ENCODE measurements around the gene ODAD4. TPM values are rescaled to one million over a fixed set of nuclear protein-coding genes. Genes with fewer than 3 reads are reported as not detected.
A peak's percentile ranks its signal among the peaks of the same experiment; 100 is the strongest.

ODAD4 gene
- polyA plus RNA-seq, 1 of the 3 experiments (the other 2 are of a cell fraction): 1.1 TPM

DNA sequence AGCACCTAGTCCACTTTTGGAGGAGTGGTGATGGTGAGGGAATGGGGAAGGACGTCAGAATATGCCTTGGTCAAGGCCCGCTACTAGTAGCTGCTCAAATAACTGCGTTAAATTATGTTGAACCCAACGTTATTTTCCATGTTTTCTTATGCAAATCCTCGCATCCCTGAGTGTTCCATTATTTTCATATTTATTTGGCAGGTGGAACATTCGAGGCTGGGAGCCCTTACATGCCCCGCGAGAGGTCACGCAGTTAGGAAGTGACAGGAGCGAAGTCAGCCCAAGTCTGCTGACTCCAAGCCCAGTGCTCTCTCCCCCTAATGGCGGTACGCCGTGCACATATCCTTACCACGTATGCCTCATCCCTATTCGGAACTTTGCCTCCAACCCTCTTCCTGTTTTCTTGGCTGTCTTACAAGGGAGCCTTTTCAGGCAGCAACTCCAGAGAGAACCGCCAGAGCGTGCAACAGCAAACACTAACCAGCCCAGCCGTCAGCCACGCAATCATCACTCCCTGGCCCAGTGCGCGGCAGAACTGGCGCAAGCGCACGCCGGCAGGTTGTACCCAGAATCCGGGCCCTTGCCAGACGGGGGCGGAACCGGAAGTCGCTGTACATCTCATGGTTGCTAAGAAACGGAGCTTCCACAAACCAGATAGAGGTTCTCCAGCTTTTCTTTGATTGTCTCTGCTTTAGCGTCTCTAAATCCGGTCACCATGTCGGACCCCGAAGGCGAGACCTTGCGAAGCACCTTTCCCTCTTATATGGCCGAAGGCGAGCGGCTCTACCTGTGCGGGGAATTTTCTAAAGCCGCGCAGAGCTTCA, at the start of gene ODAD4 (continued):
- TF ChIP-seq, protein P1, sequence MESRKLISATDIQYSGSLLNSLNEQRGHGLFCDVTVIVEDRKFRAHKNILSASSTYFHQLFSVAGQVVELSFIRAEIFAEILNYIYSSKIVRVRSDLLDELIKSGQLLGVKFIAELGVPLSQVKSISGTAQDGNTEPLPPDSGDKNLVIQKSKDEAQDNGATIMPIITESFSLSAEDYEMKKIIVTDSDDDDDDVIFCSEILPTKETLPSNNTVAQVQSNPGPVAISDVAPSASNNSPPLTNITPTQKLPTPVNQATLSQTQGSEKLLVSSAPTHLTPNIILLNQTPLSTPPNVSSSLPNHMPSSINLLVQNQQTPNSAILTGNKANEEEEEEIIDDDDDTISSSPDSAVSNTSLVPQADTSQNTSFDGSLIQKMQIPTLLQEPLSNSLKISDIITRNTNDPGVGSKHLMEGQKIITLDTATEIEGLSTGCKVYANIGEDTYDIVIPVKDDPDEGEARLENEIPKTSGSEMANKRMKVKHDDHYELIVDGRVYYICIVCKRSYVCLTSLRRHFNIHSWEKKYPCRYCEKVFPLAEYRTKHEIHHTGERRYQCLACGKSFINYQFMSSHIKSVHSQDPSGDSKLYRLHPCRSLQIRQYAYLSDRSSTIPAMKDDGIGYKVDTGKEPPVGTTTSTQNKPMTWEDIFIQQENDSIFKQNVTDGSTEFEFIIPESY (IDR thresholded peaks at IDR 0.05; ENCODE audit: borderline replicate concordance, low read depth): peak; percentile 35; the same call in 1 of the 2 replicates
- TF ChIP-seq, protein P2, sequence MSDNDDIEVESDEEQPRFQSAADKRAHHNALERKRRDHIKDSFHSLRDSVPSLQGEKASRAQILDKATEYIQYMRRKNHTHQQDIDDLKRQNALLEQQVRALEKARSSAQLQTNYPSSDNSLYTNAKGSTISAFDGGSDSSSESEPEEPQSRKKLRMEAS (IDR thresholded peaks at IDR 0.05; ENCODE audit: low read depth): peak; percentile 91
- TF ChIP-seq SIN3A (IDR thresholded peaks at IDR 0.05; ENCODE audit: borderline replicate concordance, low read depth, low read length) (peak; percentile 85; the same call in 1 of the 2 replicates), ELF1 (IDR thresholded peaks at IDR 0.05) (peak; percentile 76; the same call in 1 of the 2 replicates), YY1 (IDR thresholded peaks at IDR 0.05; ENCODE audit: low read depth) (peak; percentile 79)

DNA sequence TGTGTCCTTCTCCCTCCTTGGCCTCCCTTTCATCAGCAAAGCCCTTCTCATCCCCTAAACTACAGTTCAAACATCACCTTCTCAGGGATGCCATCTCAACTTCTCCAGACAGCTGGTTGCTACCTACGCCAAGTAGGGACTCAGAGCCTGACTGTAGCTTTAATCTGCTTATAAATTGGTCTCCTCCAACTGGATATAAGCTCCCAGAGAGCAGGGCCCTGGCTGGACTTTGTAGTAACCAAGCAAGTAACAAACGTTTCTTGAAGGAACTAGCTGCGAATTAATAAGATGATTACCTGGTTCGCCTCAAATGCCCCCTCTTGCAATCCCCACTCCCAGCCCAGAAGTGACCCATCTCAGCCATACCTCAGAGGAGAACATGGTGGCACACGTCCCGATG, 47.7 kb upstream of the ODAD4 start:
- no peaks in the 10 kb centered on the region for H3K4me1 ChIP-seq (ENCODE audit: control insufficient read depth in 1 of 2, insufficient read depth in 2 of 2, low read depth in 1 of 2, low read length in 1 of 2)
- DNase-seq: no peak
- WGBS (ENCODE audit: low lambda C conversion rate): 86% methylated on average over 6 of the region's 6 CpGs
- H3F3A ChIP-seq (replicated peaks; ENCODE audit: insufficient read depth): peaks cover 9% of the 10 kb centered on the region
- H3K79me2 ChIP-seq (ENCODE audit: insufficient read depth): peaks cover 34% of the 10 kb centered on the region; the same call in 1 of the 2 replicates
- no peak for TF ChIP-seq TEAD4 (IDR thresholded peaks at IDR 0.05; ENCODE audit: borderline replicate concordance, insufficient read depth)
- H3K9me3 ChIP-seq: no peaks in the 10 kb centered on the region
- no peak overlapping the region for H2AFZ ChIP-seq (ENCODE audit: low read depth)
- H3K4me3 ChIP-seq (ENCODE audit: low read depth in 2 of 2, low read length in 1 of 2): no peak overlapping the region
- no peaks in the 10 kb centered on the region for H3K27me3 ChIP-seq (ENCODE audit: insufficient read depth)
- CTCF ChIA-PET: interaction anchor here (0.9 to 2.3 kb wide), 3 partner anchors 35 to 96 kb away, joined by 3 to 5 read pairs (median 3); partner anchors contain the start of genes ACLY and JUP
- no peak overlapping the region for H3K9ac ChIP-seq
- no peak overlapping the region for H3K4me2 ChIP-seq
- no peaks in the 10 kb centered on the region for H3K9me2 ChIP-seq
- H3K27ac ChIP-seq (ENCODE audit: low read depth in 2 of 2, low read length in 1 of 2): no peak overlapping the region
- POLR2A ChIA-PET: interaction anchor here (1.0 kb wide), 1 partner anchor 10 kb away, joined by 3 read pairs; no protein-coding TSS in a partner anchor
- H4K20me1 ChIP-seq (ENCODE audit: insufficient read depth): no peaks in the 10 kb centered on the region; the same call in 1 of the 2 replicates
- H3K36me3 ChIP-seq (replicated peaks in 1 of 2; ENCODE audit: control insufficient read depth in 1 of 2, insufficient read depth in 2 of 2, low read length in 1 of 2): peaks cover 65 to 90% of the 10 kb centered on the region in 2 experiments

DNA sequence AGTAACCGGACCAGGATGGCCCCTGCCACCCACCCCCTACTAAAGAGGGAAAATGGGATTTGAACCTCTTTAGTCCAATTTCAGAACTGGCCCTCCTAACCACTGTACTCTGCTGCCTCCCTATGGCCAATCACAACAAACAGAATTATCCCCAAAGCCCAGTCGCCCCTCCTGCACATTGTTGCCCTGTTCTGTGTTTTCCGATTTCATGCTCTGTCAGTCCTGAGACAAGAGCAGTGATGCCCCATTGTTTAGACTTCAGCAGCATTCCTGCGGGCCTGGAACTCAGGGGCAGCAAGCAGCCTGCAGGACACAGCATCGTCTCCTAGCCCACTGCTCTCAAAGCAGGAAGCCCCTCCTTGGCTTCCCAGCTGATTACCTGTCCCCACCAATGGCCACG, 44.7 kb upstream of the ODAD4 start:
- H3K9ac ChIP-seq: no peak overlapping the region
- WGBS (ENCODE audit: low lambda C conversion rate): 90% methylated on average over 6 of the region's 6 CpGs
- ChIA-PET CTCF (interaction anchor here (0.6 to 1.5 kb wide), 4 partner anchors 9 to 148 kb away, joined by 3 to 4 read pairs (median 3); partner anchors contain the start of gene P3H4), POLR2A (interaction anchor here (0.7 kb wide), 1 partner anchor 15 kb away, joined by 3 read pairs; no protein-coding TSS in a partner anchor)
- no peak overlapping the region for H2AFZ ChIP-seq (ENCODE audit: low read depth)
- no peaks in the 10 kb centered on the region for H4K20me1 ChIP-seq (ENCODE audit: insufficient read depth)
- H3K36me3 ChIP-seq (replicated peaks in 1 of 2; ENCODE audit: control insufficient read depth in 1 of 2, insufficient read depth in 2 of 2, low read length in 1 of 2): peaks cover 59 to 84% of the 10 kb centered on the region in 2 experiments
- no peak overlapping the region for H3K4me2 ChIP-seq
- no peaks in the 10 kb centered on the region for H3K9me2 ChIP-seq
- H3K4me3 ChIP-seq (ENCODE audit: low read depth in 2 of 2, low read length in 1 of 2): no peak overlapping the region
- no peaks in the 10 kb centered on the region for H3K9me3 ChIP-seq
- H3K27me3 ChIP-seq (ENCODE audit: insufficient read depth): no peaks in the 10 kb centered on the region
- TF ChIP-seq, protein P3, sequence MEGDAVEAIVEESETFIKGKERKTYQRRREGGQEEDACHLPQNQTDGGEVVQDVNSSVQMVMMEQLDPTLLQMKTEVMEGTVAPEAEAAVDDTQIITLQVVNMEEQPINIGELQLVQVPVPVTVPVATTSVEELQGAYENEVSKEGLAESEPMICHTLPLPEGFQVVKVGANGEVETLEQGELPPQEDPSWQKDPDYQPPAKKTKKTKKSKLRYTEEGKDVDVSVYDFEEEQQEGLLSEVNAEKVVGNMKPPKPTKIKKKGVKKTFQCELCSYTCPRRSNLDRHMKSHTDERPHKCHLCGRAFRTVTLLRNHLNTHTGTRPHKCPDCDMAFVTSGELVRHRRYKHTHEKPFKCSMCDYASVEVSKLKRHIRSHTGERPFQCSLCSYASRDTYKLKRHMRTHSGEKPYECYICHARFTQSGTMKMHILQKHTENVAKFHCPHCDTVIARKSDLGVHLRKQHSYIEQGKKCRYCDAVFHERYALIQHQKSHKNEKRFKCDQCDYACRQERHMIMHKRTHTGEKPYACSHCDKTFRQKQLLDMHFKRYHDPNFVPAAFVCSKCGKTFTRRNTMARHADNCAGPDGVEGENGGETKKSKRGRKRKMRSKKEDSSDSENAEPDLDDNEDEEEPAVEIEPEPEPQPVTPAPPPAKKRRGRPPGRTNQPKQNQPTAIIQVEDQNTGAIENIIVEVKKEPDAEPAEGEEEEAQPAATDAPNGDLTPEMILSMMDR (IDR thresholded peaks at IDR 0.05): peak; percentile 37
- peak; percentile 63 for TF ChIP-seq RAD21 (IDR thresholded peaks at IDR 0.05; ENCODE audit: low read length)
- no peak for TF ChIP-seq FOXM1 (IDR thresholded peaks at IDR 0.05; ENCODE audit: low read depth)
- TF ChIP-seq SIN3A (IDR thresholded peaks at IDR 0.05; ENCODE audit: borderline replicate concordance, low read depth, low read length): no peak
- no peaks in the 10 kb centered on the region for H3K4me1 ChIP-seq (ENCODE audit: control insufficient read depth in 1 of 2, insufficient read depth in 2 of 2, low read depth in 1 of 2, low read length in 1 of 2)
- H3K27ac ChIP-seq (ENCODE audit: low read depth in 2 of 2, low read length in 1 of 2): no peak overlapping the region
- peak; percentile 50 for DNase-seq
- H3K79me2 ChIP-seq (ENCODE audit: insufficient read depth): peaks cover 32% of the 10 kb centered on the region; the same call in 1 of the 2 replicates
- H3F3A ChIP-seq (replicated peaks; ENCODE audit: insufficient read depth): peaks cover 9% of the 10 kb centered on the region
